GM10248 (cell line): ENCODE results near the gene CDCA7.
"Not testable (repeated sequence)": the region's sequence is repeated elsewhere in the genome, so short reads cannot be mapped to it uniquely, and the experiment has no call there.

ENCODE experiments used
- CTCF ChIA-PET: fragments of 300-600 bp; sonication (Branson Sonifier 250); formaldehyde crosslinking; extraction: SDS; loops from one replicate; lab custom pipeline; 2021; ENCODE audit warnings: antibody characterized with exemption; lab: Yijun Ruan, JAX
- POLR2A ChIA-PET: fragments of 350-650 bp; sonication (Branson Sonifier 250); formaldehyde crosslinking; extraction: SDS; loops from one replicate; lab custom pipeline; 2020; ENCODE audit warnings: antibody characterized with exemption; lab: Yijun Ruan, JAX
- DNase-seq: peaks from one replicate; pipeline ENCODE4 v3.0.0; 2012; ENCODE audit errors: extremely low spot score
- TF ChIP-seq, protein P1 (sequence below): IDR thresholded peaks from 2 replicates; pipeline ENCODE4 v1.5.1; 2012; ENCODE audit warnings: mild to moderate bottlenecking, low read depth; ENCODE audit errors: extremely low read depth, missing control alignments, control extremely low read depth

The CDCA7 gene

DNA sequence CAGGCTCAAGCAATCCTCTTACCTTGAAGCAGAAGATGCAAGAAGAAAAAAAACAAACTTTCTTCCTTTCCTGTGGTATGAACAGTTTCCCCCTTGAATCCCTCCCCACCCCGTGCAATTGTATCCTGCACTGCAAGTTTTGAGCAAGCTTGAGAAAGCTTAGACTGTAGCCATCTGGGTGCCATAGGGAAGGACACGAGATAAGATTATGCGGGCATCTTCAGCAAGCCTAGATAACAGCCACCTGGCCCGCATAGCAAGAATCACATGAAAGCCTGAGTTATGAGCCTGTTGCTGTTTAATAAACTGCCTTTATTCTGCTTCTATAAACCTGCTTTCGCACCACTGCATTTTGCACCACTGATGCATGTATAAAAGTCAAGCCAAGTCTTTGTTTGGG lies 27.3 kb upstream of the CDCA7 start:
- TF ChIP-seq, protein P1, sequence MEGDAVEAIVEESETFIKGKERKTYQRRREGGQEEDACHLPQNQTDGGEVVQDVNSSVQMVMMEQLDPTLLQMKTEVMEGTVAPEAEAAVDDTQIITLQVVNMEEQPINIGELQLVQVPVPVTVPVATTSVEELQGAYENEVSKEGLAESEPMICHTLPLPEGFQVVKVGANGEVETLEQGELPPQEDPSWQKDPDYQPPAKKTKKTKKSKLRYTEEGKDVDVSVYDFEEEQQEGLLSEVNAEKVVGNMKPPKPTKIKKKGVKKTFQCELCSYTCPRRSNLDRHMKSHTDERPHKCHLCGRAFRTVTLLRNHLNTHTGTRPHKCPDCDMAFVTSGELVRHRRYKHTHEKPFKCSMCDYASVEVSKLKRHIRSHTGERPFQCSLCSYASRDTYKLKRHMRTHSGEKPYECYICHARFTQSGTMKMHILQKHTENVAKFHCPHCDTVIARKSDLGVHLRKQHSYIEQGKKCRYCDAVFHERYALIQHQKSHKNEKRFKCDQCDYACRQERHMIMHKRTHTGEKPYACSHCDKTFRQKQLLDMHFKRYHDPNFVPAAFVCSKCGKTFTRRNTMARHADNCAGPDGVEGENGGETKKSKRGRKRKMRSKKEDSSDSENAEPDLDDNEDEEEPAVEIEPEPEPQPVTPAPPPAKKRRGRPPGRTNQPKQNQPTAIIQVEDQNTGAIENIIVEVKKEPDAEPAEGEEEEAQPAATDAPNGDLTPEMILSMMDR, result no peak
- POLR2A ChIA-PET, result no interaction called here
- no peak for DNase-seq
- CTCF ChIA-PET, result interaction anchor here (1.2 kb wide), 2 partner anchors 15 to 20 kb away, joined by 3 read pairs; no protein-coding TSS in a partner anchor

DNA sequence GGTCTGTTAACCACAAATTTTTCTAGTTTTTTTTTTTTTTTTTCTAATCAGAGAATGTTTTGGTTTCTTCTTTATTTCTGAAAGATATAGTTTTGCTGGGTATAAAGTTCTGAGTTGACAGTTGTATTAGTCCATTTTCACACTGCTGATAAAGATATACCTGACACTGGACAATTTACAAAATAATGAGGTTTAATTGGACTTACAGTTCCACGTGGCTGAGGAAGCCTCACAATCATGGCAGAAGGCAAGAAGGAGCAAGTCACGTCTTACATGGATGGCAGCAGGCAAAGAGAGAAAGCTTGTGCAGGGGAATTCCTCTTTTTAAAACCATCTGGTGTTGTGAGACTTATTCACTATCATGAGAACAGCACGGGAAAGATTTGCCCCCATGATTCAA lies 21.7 kb upstream of the CDCA7 start:
- CTCF ChIA-PET, POLR2A ChIA-PET: not testable (repeated sequence)

DNA sequence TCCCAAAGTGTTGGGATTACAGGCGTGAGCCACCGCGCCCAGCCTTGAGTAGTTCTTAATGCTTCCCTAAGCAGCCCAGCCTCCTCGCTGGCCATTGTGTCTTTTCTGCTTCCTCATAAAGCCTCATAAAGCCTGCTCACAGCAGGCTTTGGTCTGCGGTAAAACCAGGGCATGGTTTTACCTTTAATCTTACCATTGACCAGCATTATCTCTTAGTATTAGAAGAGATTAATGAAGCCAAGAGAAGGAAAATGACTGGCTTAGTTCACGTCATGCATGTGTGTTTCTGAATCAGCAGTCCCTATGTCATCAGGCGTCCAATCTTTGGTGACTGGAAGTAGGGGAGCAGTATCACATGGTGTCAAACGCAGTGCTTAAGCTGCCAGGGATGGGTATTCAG lies 14.9 kb upstream of the CDCA7 start:
- TF ChIP-seq, protein P1, result no peak
- ChIA-PET POLR2A (no interaction called here), CTCF (interaction anchor here (0.8 kb wide), 1 partner anchor 312 kb away, joined by 3 read pairs; no protein-coding TSS in a partner anchor)
- no peak for DNase-seq

More for the DNA sequence above, 21.7 kb upstream of the CDCA7 start:
- DNase-seq, result not testable (repeated sequence)

DNA sequence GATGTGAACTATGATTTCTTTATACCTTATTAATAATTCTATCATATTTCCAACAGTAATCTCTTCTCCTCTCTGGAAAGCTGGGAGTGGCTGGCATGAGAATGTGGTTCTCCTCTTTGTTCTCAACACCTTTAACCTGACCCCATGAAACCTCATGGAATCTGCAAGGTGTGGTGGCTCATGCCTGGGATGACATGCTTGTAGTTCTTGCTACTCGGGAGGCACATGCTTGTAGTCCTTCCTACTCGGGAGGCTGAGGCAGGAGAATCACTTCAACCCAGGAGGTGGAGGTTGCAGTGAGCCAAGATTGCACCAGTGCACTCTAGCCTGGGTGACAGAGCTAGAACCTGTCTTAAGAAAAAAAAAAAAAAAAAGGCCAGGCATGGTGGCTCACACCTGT lies 10.8 kb upstream of the CDCA7 start:
- ChIA-PET CTCF (no interaction called here), POLR2A (no interaction called here)
- DNase-seq, result no peak
- TF ChIP-seq, protein P1, result no peak

DNA sequence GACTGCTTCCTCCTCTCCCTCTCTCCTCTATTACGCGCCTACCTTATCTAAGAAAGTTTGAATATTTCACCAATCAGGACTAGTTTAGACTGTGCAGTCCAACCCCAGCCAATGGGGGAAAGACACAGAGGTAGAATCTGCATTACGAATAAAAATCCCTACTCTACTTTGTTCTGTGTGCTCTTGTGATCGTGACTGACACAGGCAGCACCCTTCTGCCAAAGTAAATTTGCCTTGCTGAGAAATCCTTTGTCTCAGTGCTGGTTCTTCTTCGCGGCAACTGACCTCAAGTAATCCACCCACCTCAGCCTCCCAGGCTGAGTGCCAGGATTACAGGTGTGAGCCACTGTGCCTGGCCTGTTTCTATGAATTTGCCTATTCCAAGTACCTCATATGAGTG lies 8.6 kb upstream of the CDCA7 start:
- no peak for DNase-seq
- POLR2A ChIA-PET, result no interaction called here
- TF ChIP-seq, protein P1, result no peak
- CTCF ChIA-PET, result no interaction called here

DNA sequence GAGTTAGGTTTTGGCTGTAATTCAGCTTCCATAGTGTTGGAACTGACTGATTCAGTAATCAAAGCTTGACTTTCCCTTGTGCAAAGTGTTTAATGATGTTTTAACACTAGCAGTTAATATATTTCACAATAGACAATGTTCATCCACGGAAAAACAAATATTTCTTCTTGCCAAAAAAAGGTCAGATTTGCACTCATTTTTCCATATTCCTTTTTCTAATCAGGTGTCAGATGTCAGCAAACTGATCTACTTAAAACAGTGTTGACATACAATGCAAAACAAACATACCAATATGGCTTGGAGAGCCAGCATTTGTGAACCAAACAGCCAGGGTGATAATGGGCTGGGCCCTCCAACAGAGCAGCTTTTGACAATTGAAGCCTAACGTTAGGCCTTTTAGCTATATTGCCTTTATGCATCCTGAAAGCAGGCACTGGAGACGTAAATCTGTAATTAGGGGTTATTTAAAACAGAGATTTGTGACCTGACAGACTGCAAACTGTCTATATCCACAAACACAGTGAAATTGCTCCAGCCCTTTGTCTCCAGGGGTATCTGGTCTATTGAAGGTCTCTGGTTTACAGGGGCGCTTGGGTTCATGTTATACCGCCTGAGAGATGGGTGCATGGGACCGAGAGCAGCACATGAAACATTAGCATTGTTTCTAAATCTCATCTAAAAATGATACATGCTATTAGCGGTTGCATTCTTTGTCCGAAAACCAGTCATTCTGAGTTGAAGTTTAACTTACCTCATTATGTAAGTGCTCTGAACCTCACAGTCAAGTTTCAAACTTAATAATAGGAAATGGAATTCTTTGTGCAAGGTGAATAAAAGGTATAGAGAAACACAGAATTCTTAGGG lies 7.1 kb upstream of the CDCA7 start:
- TF ChIP-seq, protein P1, result no peak
- CTCF ChIA-PET, result interaction anchor here (1.3 to 1.9 kb wide), 2 partner anchors 10 to 20 kb away, joined by 3 to 4 read pairs; no protein-coding TSS in a partner anchor
- POLR2A ChIA-PET, result no interaction called here
- no peak for DNase-seq

DNA sequence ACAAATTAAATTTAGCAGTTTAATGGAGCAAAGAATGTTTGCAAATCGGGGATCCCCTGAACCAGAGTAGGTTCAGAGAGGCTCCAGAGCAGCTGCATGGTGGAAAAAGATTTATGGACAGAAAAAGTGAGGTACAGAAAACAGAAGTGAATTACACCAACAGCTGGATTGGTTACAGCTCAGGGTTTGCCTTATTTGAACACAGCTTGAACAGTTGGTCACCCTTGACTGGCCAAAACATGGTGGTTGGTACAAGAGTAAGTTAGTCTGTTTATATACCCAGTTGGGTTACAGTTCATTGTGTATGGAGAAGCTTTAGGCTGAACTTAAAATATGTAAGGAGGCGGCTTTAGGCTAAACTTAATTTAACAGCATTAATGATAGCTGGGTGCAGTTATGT lies 5.4 kb upstream of the CDCA7 start:
- ChIA-PET POLR2A (no interaction called here), CTCF (interaction anchor here (1.3 to 1.5 kb wide), 2 partner anchors 10 to 64 kb away, joined by 3 to 4 read pairs; no protein-coding TSS in a partner anchor)
- TF ChIP-seq, protein P1, result no peak
- no peak for DNase-seq
